Gastrocnemius medialis (tissue), 4 donors: ENCODE measurements around the gene P4HA3.

ENCODE experiments used
- POLR2A ChIP-seq, 2 donors: fragments of 450-650 bp; IDR thresholded peaks; one replicate each; pipeline ENCODE4 v1.6.1; 2017; ENCODE audit warnings: antibody characterized with exemption in 2 of 2, mild to moderate bottlenecking in 2 of 2, moderate library complexity in 2 of 2
- TF ChIP-seq, protein P1 (sequence below), 5 experiments: fragments of 450-650 bp in 3 of 5; fragments of 200-600 bp in 2 of 5; sonication (generic) in 2 of 5; IDR thresholded peaks in 4 of 5; conservative IDR thresholded peaks in 1 of 5; 1 replicate in 4 of 5; 2 replicates in 1 of 5; pipeline ENCODE4 v1.5.1; 2016 to 2019; ENCODE audit warnings: antibody characterized with exemption in 5 of 5, mild to moderate bottlenecking in 3 of 5, moderate library complexity in 3 of 5

DNA sequence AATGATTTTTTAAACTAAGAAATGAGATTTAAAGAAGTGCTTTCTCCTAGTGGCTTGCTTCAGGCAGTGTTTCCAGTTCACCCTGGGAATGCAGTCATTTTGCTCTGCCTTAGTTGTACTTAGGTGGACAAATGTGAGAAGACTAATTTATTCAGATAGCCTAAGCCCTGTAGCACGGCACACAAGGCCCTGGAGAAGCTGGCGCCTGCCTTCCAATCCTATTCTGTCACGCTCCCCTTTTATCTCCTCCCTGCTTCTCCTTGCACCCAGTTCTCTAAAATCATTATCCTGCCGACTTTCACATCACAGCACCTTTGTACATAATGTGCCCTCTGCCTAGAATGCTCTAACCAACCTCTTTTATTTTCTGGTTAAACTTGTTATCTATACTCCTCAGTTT, 76.3 kb downstream of the P4HA3 start:
- no peak for TF ChIP-seq POLR2A (IDR thresholded peaks at IDR 0.05)
- TF ChIP-seq, protein P1, sequence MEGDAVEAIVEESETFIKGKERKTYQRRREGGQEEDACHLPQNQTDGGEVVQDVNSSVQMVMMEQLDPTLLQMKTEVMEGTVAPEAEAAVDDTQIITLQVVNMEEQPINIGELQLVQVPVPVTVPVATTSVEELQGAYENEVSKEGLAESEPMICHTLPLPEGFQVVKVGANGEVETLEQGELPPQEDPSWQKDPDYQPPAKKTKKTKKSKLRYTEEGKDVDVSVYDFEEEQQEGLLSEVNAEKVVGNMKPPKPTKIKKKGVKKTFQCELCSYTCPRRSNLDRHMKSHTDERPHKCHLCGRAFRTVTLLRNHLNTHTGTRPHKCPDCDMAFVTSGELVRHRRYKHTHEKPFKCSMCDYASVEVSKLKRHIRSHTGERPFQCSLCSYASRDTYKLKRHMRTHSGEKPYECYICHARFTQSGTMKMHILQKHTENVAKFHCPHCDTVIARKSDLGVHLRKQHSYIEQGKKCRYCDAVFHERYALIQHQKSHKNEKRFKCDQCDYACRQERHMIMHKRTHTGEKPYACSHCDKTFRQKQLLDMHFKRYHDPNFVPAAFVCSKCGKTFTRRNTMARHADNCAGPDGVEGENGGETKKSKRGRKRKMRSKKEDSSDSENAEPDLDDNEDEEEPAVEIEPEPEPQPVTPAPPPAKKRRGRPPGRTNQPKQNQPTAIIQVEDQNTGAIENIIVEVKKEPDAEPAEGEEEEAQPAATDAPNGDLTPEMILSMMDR (IDR thresholded peaks at IDR 0.05 in 4 of 5, conservative IDR thresholded peaks at IDR 0.05 in 1 of 5): no peak
